Adrenal gland (tissue), 12 donors: ENCODE results near the gene GLIS2. TPM values are rescaled to one million over a fixed set of nuclear protein-coding genes. Genes with fewer than 3 reads are reported as not detected.
A peak's percentile ranks its signal among the peaks of the same experiment; 100 is the strongest.

Source experiments
- DNase-seq, 7 donors: peaks; one replicate each; pipeline ENCODE4 v3.0.0-alpha.2; 2019 to 2020
- H3K27ac ChIP-seq, 5 donors: fragments of 200-600 bp; sonication (generic) in 4 of 5; 1 replicate in 3 of 5; 2 replicates in 2 of 5; pipeline versions ENCODE4 v1.5.1 to v1.8.0; 2016 to 2020; ENCODE audit warnings: mild to moderate bottlenecking in 1 of 5
- H3K27me3 ChIP-seq: fragments of 200-600 bp; 2 replicates; pipeline ENCODE4 v1.8.0; 2021
- H3K36me3 ChIP-seq, 2 donors: fragments of 200-600 bp; replicated peaks in 1 of 2; 1 replicate in 1 of 2; 2 replicates in 1 of 2; pipeline versions ENCODE4 v1.5.1 to v1.8.0; 2018 to 2022
- H3K4me1 ChIP-seq, 2 donors: fragments of 200-600 bp; replicated peaks in 1 of 2; 1 replicate in 1 of 2; 2 replicates in 1 of 2; pipeline versions ENCODE4 v1.5.1 to v1.8.0; 2018 to 2021
- H3K4me3 ChIP-seq, 4 donors: fragments of 200-600 bp; sonication (generic) in 3 of 4; one replicate each; pipeline ENCODE4 v1.5.1; 2016 to 2018
- H3K9me3 ChIP-seq, 3 donors: fragments of 200-600 bp; sonication (generic) in 1 of 3; replicated peaks in 1 of 3; 1 replicate in 2 of 3; 2 replicates in 1 of 3; pipeline versions ENCODE4 v1.5.1 to v1.8.0; 2016 to 2021
- CTCF ChIP-seq, 6 experiments: fragments of 450-650 bp in 4 of 6; fragments of 200-600 bp in 2 of 6; sonication (generic) in 1 of 6; IDR thresholded peaks; 1 replicate in 5 of 6; 2 replicates in 1 of 6; pipeline versions ENCODE4 v1.5.1 to v1.8.0; 2016 to 2021; ENCODE audit warnings: antibody characterized with exemption in 6 of 6, mild to moderate bottlenecking in 2 of 6, moderate library complexity in 1 of 6
- POLR2A ChIP-seq, 2 donors: fragments of 450-650 bp; IDR thresholded peaks; one replicate each; pipeline ENCODE4 v1.6.1; 2017; ENCODE audit warnings: antibody characterized with exemption in 2 of 2, mild to moderate bottlenecking in 2 of 2, moderate library complexity in 1 of 2
- WGBS, 4 donors: extraction: QIAGEN DNeasy Blood & Tissue Kit in 2 of 4; methylation state at CpG; one replicate each; pipeline versions ENCODE4 v1.1.5 to v1.1.7; 2013 to 2017; 5-methylcytosine and 5-hydroxymethylcytosine counted together
- intact Hi-C, 2 donors: fragments of 100-400 bp; cut with DNase I; formaldehyde crosslinking; loops; one replicate each; pipeline versions ENCODE4 v1.14.1 to v1.15.0; 2022 to 2023
- polyA plus RNA-seq, 3 donors: library from polyadenylated mRNA; stranded (reverse); fragments of 200-250 nt in 2 of 3; fragments of 350-450 nt in 1 of 3; fragmentation: Illumina TruSeq in 1 of 3; extraction: RNeasy Lipid Tissue Mini Kit (QIAGEN cat#74804) in 1 of 3; gene quantifications; one replicate each; pipeline ENCODE4 v1.2.3, GENCODE V29; 2013 to 2014
- total RNA-seq, 9 donors: library from RNA; depleted of rRNA in 4 of 9; stranded (reverse); fragments of >200 nt in 4 of 9; fragments of 120-200 nt in 1 of 9; fragmentation: NEBNext Ultra II Directional in 1 of 9; extraction: Animal tissue kit (Norgen Biotek cat#: 25700) in 1 of 9; gene quantifications; one replicate each; pipeline versions ENCODE4 v1.1.0 to v1.2.4, GENCODE V29; 2013 to 2023
- donor health status: healthy with polysubstance abuse.
- donor health status: Bipolar disorder and iron deficiency.
- donor health status: DM: yes; HTN: yes; CAD: no.
- donor health status: DM: no; HTN: no; CAD: no.
- donor health status: DM: no; HTN: no; CAD: no.
- donor health status: DM: yes; HTN: yes; CAD: no.

GLIS2 gene
- total and polyA plus RNA-seq, 12 donors, result 2.0 to 36.2 (median 17.0) TPM

- peaks cover 10 to 22% of the 10 kb centered on the region in 2 donors for H3K4me1 ChIP-seq
- 82 to 94% (median 92%) methylated on average over 6 of the region's 6 CpGs for WGBS, 4 donors
- H3K27me3 ChIP-seq, result no peaks in the 10 kb centered on the region
- no peak overlapping the region for H3K4me3 ChIP-seq
- no peak overlapping the region for H3K27ac ChIP-seq
- no peaks in the 10 kb centered on the region for H3K36me3 ChIP-seq
- DNase-seq, result no peak
- intact Hi-C loops, result no loop called here
- TF ChIP-seq POLR2A (IDR thresholded peaks at IDR 0.05), result no peak
- no peak for TF ChIP-seq CTCF (IDR thresholded peaks at IDR 0.05)
- no peaks in the 10 kb centered on the region for H3K9me3 ChIP-seq
Observed at GRCh38 chr16:4297480-4297879, 18.4 kb upstream of the GLIS2 start.

GRCh38 chr16:4298761-4299522 is 16.9 kb upstream of the GLIS2 start:
- Histone ChIP-seq H3K9me3 (no peaks in the 10 kb centered on the region), H3K4me3 (no peak overlapping the region), H3K27me3 (no peaks in the 10 kb centered on the region), H3K4me1 (peaks cover 5 to 13% of the 10 kb centered on the region in 2 donors), H3K36me3 (peaks cover 0 to 4% of the 10 kb centered on the region in 2 donors), H3K27ac (peak overlapping the region in 3 of 5 donors; percentile 10 to 70 (median 57))
- intact Hi-C loops, result no loop called here
- TF ChIP-seq POLR2A (IDR thresholded peaks at IDR 0.05) (peak in 1 of 2 donors; percentile 7), CTCF (IDR thresholded peaks at IDR 0.05) (no peak)
- 38 to 46% (median 43%) methylated on average over 13 to 15 of the region's 15 CpGs for WGBS, 4 donors
- DNase-seq, result peak in 6 of 7 donors; percentile 48 to 81 (median 76)

GRCh38 chr16:4301177-4301576 is 14.7 kb upstream of the GLIS2 start:
- TF ChIP-seq POLR2A (IDR thresholded peaks at IDR 0.05), result no peak
- TF ChIP-seq CTCF (IDR thresholded peaks at IDR 0.05), result no peak
- Histone ChIP-seq H3K27ac (no peak overlapping the region), H3K4me3 (no peak overlapping the region), H3K36me3 (peaks cover 0 to 4% of the 10 kb centered on the region in 2 donors), H3K27me3 (no peaks in the 10 kb centered on the region), H3K4me1 (peaks cover 0 to 9% of the 10 kb centered on the region in 2 donors), H3K9me3 (no peaks in the 10 kb centered on the region)
- no peak for DNase-seq
- intact Hi-C loops, result no loop called here
- WGBS, 4 donors, result 98 to 99% (median 98%) methylated on average over 4 of the region's 4 CpGs

DNA sequence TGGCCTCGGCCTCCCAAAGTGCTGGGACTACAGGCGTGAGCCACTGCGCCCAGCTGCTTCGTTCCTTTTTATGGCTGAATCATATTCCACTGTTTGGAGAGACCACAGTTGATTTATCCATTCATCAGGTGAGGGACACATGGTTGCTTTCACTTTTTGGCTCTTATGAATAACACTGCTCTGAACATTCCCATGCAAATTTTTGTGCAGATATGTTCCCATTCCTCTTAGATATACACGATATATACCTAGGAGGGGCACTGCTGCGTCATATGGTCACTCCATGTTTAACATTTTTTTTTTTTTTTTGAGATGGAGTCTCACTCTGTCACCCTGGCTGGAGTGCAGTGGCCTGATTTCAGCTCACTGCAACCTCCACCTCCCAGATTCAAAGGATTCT is 13.9 kb upstream of the GLIS2 start:
- TF ChIP-seq POLR2A (IDR thresholded peaks at IDR 0.05) (no peak), CTCF (IDR thresholded peaks at IDR 0.05) (no peak)
- Histone ChIP-seq H3K4me1 (peaks cover 4 to 17% of the 10 kb centered on the region in 2 donors), H3K4me3 (no peak overlapping the region), H3K27ac (no peak overlapping the region), H3K9me3 (no peaks in the 10 kb centered on the region), H3K36me3 (peaks cover 0 to 4% of the 10 kb centered on the region in 2 donors), H3K27me3 (no peaks in the 10 kb centered on the region)
- WGBS, 4 donors, result 94 to 99% (median 96%) methylated on average over 6 of the region's 6 CpGs
- DNase-seq, result no peak
- intact Hi-C loops, result no loop called here
